NCI-H2171 treated with DMSO at 0.1 percent for 48 hours (cell line): Measurements from ENCODE around the gene PPFIA2.

Source experiments
- DNase-seq: peaks from one replicate; lab custom pipeline; 2025; lab: John Stamatoyannopoulos, UW

Gene PPFIA2

DNA sequence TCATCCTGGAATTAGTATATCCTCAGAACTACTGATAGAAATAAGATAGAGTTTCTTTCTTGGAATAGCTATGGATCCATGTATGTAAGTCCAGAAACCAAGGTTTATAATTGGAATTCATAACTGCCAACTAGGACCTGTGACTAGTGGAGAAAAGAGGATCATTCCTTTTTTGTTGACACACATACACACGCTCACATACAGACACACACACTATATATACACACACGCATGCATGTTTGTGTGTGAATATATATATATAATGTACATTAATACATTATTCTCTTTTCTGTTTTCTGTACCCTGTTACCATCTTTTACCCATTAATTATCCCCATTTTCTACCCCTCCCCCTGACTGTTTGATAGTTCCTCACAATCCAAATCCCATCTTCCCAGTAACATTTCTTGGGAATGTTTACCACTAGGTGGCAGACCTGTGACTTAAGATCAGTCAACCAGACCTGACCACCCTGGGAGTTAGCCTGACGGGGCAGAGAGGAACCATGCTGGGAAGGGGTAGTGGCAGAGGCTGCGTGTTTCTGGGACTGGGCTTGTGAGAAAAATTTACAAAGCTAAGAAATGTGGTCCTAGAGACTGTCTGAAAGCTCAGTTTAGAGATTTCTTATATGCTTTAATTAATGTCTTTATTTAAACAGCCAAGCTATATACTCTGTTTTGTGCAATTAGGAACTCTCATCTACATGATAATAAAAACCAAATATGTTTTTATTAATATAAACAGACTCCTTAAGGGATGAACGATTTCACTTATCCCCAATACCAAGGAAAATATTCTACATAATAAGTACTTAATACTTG lies 308.0 kb downstream of the PPFIA2 start:
- DNase-seq, result peak; percentile 76

DNA sequence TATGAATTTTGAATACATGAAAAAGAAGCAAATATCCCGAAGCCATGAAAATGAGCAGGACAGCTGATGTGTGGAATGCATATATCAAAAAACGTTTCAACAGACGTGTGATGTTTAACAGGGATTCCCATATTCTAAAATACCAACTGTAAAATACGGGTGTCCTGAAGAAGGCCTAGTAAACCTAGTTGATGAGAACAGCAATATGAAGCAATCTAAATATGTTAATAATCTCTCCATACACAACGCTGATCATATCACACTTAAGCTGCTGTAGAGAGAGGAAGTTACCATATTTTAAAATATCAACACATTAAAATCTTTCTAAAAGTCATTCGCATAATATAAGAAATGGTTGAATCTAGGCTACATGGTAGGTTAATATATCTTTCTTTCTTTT lies 317.5 kb downstream of the PPFIA2 start:
- DNase-seq, result no peak

DNA sequence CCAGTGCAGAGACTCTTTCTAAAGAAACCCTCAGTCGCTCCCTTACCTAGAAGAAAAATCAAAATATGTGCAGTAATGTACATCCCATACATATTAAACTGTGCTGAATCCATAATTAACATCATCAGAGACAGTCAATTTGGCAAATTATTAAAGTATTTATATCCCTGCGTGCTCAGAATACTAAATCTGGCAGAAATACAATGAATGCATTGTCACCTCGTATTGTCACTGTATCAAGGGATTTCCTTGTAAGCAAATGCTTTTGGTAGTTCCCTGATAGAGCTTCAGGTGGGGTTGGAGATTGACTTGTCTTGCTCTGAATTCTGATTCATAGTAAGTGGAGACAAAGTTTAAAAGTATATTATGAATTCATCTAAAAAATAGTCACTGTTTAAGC lies 319.1 kb downstream of the PPFIA2 start:
- DNase-seq, result no peak

DNA sequence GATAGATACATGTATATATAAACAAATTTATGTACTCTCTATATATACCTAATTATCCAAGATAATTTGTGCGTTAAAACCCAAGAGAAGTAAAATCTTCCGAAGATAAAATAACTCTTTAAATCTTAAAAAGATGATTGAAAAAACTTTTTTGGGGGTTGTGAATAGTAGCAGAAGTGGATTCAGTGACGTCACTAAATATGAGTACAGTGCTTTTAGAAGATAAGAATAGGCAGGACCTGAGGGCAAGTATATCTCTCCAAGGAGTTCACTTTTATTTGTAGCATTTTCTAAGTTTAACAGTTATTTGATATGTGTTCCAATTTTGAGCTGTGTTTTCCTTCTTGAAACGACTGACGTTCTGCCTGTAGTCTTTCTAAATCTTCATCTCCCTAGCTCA lies 319.8 kb downstream of the PPFIA2 start:
- no peak for DNase-seq

DNA sequence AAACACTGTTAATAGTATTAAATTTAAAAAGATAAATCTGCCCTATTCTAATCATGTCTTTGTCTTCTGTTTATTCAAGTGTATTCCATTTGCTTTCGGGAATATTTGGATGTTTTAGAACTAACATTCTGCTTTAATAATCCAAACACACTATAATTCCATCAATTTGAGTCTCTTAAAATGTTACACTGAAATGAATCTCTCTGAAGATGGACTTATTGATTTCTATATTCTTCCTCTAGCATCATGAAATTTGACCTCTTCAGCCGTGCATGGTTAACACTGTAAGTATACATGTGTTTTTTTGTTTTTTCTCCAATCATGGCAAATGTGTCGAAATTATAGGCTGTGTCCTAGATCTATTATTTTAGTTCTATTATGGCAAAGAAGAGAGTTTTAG lies 342.1 kb downstream of the PPFIA2 start:
- peak; percentile 51 for DNase-seq

DNA sequence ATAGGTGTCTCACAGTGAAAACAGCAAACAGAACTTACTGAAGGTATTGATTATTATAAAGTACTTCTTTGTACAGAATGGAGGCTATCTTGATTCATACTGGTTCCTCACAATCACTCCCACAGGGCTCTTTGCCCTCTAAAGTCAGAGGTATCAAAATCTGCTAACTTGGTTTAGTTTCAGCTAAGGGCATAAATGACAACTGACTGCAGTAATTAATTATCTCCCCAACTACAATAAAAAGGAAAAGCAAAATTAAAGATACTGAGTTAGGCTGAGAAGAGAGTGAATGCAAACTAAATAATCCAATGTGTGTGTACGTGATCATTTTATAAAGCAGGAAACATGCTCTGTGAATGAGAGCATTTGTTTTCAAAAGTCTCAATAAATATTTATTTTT lies 342.6 kb downstream of the PPFIA2 start:
- DNase-seq, result no peak

DNA sequence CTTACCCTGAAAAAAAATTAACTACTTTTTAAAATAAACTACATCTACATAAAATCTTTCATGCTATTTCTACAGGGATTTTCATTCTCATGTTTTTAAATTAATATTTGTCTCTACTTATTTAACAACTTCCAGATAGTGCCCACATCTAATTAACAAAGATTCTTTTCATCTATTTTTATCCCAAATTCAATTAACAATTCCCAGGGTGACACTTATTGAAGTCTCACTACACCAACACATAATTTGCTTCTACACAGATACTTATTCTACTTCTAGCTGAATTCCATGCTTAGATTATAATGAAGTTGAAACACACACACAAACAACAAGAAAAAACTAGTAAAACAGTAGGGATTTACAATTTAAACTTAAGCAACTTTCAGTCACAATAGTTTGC lies 344.7 kb downstream of the PPFIA2 start:
- DNase-seq, result no peak

DNA sequence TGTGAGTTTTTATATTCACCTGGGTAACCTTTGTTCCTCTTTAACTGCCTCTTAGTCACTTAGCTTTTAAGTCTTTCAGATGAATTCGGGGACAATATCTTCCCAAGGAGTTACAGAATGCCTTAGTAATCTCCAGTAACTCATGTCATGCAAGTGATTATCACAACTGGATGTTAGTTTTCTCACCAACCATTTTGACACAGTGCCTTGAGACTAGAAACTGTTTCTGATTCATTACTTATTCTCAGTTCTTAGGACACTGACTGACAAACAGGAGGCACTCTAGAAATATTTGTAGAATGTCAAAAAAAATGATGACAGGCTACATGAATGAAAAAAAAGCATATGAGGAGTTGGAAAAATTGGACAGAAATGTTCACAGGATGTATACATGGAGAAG lies 346.2 kb downstream of the PPFIA2 start:
- no peak for DNase-seq

DNA sequence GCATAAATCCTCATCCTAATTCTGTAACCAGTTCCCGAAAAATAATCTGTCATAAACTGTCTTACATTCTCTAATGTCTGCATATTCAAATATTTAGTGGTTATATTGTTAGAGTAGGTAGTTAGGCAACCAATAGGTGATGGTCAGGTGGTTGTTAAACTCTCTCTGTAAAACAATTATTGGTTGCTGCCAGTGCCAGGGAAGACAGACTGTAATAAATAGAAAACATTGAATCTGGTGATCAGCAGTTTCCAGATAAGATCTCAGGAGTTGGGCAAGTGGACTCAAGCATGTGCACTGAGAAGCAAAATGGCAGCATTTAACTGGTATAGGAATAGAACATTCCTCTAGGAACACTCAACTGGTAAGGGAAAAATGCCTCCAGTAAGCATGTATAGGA lies 355.8 kb downstream of the PPFIA2 start:
- no peak for DNase-seq

DNA sequence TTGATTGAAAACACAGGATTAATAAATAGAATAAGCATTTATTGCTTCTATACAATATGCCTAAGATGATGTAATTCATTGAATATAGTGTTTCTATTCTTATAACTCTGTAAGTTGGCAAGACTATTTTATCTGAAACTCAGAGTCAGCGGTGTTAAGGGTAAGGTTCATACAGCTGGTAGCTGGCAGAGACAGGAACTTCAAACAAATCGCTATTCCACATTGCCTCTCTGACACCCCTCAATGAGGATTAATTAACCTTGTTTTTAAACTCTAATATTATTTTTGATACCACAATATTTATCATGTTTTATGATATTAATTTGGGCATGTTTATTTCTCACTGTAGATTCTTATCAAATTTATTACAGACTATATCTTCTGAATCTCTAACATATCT lies 357.9 kb downstream of the PPFIA2 start:
- DNase-seq, result no peak

DNA sequence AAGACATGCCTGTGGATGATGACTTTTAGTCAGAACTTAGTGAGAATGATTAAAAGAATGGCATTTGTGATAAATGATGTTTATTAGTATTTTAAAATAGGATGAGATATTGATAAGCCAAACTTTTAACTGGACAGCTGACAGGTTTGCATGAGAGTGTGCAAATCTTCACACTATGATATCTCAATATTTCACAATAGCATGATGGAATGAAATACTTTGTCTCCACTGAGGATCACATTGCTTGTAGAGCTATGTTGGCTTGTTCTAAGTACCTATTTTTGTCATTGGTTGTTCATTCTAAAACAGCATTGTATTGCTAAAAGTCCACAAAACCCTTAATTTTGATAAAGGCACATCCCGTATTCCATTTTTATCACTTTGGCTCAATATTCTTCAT lies 359.1 kb downstream of the PPFIA2 start:
- DNase-seq, result no peak

DNA sequence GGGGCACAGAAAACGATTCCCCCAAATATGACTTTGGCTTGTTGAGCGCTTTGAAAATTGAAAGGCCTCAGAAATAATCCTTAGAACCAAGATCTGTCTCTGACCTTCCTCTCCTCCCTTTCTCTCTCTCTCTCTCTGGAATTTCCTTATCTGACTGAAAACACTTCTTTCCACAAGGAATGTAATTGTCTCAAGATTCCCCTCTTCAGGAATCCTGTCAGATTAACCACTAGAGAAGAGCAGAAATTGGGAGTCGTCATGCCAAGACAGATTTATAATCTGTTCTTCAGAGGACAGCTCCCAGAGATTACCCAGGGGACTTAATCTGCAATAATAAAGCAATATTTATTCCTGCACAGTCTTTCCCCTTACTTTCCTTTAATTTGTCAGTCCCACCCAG lies 363.7 kb downstream of the PPFIA2 start:
- DNase-seq, result no peak

DNA sequence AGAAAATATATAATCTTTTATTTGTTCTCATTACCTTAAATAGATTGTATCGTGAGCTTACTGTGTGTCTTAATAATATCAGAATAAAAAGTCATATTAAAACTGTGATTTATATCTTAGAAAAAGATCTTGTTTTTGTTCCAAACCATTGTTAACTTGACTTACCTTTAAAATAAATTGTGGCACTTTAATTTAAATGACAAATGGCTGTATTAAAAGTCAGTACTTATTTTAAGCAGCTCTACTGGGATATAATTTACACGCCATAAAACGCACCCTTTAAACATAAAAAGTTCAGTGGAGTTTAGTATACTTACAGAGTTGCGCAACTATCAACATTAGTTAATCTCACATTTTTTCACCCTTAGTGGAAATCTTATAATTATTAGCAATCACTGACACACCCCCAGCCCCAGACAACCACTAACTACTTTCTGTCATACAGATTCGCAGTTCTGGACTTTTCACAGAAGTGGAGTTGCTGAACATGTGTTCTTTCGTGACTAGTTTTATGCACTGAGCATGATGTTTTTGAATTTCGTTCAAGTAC lies 369.5 kb downstream of the PPFIA2 start:
- DNase-seq, result no peak

DNA sequence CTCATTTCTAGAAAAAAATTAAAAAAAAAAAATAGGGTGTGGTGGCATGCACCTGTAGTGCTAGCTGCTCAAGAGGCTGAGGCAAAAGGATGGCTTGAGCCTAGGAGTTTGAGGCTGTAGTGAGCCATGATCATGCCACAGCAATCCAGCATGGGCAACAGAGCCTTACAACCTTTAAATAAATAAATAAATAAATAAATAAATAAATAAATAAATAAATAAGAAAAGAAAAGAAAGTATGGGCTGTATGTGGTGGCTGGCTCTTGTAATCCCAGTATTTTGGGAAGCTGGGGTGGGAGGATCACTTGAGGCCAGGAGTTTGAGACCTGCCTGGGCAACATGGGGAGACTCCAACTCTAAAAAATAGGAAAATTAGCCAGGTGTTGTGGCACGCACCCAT lies 373.0 kb downstream of the PPFIA2 start:
- DNase-seq, result no peak

DNA sequence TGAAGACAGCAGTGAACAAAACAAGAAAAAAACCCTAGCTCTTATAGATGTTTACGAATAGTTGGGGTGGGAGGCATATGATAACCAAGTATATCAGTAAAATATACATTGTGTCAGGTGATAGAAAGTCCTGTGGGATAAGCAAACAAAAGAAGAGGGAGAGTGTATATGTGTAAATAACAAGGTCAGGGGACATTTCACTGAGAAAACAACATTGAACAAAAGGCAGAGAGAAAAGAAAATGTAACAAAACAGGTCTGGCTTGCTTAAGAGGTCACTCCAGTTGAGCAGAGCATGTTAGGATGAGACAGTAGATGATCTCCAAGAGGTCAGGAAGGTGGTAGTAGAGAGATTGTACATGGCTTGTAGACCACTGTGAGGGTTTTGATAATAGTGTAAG lies 377.2 kb downstream of the PPFIA2 start:
- DNase-seq, result no peak

DNA sequence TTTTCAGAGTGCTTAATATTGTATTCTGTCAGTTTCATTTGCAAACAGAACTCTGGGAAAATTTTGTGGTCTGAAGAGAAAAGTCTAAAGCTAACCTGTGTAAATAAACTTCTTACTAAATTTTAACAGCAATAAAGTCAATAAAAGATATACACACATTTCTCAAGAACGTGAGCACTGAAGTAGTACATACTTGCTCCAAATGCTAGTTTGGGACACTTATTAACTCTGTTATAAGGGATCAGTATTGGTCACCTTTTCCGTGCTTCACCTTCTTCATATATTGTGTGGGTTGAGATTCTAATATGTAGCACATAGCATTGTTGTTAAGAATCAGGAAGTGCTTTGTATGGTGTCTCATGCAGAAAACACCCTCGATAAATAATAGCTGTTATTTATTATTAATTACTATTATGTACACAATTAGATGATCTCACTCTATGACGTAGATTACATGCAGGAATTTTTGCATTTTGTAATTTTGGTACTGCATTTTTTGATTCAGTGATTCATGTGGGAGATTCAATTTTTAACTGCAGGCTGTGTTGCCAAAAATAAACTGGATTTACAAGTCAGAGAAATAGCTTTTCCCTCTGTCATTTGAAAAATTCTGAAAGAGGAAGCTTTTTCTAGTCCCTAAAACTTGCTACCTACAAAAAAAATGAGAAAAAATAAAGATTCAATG lies 380.4 kb downstream of the PPFIA2 start:
- no peak for DNase-seq

DNA sequence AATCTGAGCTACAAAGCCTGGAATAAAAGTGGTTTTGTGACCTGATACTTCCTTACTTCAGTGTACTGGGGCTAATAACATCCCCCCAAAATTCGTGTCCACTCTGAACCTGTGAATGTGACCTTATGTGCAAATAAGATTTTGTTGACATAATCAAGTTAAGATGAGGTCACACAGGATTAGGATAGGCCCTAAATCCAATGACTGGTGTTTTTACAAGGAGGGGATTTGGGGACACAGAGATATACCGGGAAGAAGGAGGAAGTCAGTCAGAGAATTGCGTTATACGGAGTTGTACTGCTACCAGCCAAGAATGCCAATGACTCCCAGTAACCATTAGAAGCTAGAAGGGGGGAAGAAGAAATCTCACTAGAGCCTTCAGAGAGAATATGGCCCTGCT lies 381.4 kb downstream of the PPFIA2 start:
- DNase-seq, result no peak

DNA sequence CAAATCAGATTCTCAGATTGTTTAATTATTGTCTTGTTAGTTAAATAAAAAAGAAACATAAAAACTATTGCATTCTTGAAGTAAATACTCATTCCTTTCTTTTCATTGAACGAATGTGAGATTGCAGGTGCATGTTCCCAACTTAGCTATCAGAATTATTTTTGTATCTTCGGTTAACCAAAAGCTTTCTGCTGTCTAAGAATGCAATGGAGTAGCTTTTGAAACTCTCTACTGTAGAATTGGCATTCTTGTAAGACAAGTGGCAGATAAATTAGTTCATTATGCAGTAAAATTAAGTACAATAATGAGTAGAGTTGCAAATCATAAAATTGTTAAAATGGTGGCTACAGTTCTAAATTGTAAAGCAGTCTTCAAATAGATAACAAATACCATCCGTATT lies 383.2 kb downstream of the PPFIA2 start:
- DNase-seq, result no peak

DNA sequence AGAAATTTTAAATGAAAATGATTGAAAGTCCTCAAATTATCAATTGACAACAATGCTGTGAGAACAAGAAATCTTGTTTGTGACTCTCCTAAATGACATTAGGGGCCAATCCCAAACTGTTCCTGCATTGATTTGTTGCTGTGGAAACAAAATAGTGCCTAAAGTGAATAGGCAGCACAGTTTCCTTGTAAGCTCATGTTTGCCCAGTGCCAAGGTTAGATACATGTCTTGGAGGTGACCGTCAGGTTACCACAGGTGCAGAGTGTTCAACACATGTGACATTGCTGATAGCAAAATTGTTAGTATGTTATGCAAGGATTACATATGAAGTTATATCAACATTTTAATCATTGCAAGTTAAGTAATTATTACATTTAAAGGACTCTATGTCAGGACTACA lies 388.7 kb downstream of the PPFIA2 start:
- DNase-seq, result no peak

DNA sequence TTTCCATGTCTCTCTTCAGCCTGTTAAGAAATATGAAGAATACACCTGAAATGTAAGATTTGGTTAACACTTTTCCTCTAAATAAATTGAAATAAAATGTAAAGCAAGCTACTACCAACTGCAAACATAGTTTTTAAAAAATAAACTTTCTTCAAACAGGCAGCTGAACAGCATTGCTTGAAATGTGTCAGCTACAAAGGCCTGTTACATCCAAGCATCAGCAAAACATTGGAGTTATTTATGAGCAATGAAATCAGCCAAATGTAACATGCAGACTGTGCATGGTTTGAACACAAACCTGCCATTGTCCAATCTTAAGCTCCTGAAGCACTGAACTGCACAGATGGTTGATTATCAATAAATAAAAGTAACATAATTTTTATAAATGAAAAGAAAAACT lies 390.0 kb downstream of the PPFIA2 start:
- no peak for DNase-seq

DNA sequence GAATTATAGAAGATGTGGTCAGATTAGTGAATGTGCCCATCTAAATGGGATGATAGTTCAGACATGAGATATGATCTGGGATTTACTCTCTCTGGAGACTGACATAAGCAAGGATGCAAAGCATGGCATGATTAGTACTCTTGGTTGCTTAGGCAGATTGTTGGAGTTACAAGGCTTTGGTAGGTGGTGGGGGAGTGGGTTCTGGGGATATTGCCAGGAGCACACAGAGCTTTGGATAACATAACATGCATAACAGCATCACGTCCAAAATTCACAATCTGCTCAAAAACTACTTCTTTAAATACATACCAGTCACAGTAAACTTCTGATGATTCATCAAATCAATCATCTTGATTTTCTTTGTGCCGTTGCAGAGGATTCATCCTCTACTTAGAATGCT lies 393.9 kb downstream of the PPFIA2 start:
- DNase-seq, result no peak

DNA sequence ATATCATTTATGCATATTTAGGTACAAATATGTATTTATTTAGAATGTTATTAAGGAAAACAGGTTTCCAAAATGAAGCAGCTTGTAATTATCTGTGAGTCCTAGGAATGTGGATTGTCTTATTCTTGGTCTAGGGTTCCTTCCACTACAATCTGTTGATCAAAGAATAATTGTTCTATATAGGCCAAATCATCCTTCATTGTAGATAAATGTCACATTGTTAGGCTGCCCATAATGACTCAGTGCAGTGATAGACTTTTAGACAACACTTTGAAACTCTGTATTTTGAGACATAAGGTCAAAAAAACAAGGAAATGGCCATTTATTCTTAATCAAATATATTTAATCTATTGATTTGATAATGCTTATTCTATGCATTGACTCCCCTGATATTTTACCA lies 398.2 kb downstream of the PPFIA2 start:
- DNase-seq, result no peak

DNA sequence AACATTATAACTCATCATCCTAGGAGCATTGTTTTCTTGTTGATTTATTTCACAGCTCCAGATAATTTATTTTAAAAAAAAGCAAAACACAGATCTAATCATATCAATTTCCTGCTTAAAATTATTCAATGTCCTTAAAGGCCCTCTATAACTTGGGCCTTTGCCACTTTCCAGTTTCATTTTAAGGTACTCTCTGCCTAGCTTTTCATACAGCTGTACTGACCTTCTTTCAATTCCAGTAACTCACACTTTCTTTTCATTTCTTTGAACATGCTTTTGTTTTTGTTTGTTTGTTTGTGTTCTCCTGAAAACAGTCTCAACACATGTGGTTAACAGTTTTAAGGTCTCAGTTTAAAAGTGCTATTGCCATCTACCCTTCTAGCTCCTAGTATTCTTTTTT lies 399.4 kb downstream of the PPFIA2 start:
- no peak for DNase-seq
